Smooth muscle cell (in vitro differentiated cells): ENCODE measurements around the gene CCR4. TPM values are rescaled to one million over a fixed set of nuclear protein-coding genes. Genes with fewer than 3 reads are reported as not detected.
"Not testable (repeated sequence)": the region's sequence is repeated elsewhere in the genome, so short reads cannot be mapped to it uniquely, and the experiment has no call there.

ENCODE experiments used
- DNase-seq: peaks from one replicate; lab custom pipeline; 2025; ENCODE audit not compliant: unreplicated experiment; lab: John Stamatoyannopoulos, UW
- H2AFZ ChIP-seq: fragments of 200-600 bp; sonication (generic); 2 replicates; pipeline ENCODE4 v1.6.0; 2016; ENCODE audit warnings: antibody characterized with exemption, low read depth, mild to moderate bottlenecking
- H3F3A ChIP-seq: fragments of 200-600 bp; sonication (generic); 2 replicates; pipeline ENCODE4 v1.6.0; 2017; ENCODE audit warnings: antibody characterized with exemption, low read depth
- H3K27ac ChIP-seq: fragments of 200-600 bp; sonication (generic); 2 replicates; pipeline ENCODE4 v1.5.1; 2016; ENCODE audit warnings: low read depth, mild to moderate bottlenecking
- H3K27me3 ChIP-seq: fragments of 200-600 bp; sonication (generic); 2 replicates; pipeline ENCODE4 v1.6.1; 2016; ENCODE audit warnings: low read depth, mild to moderate bottlenecking
- H3K36me3 ChIP-seq: fragments of 200-600 bp; sonication (generic); 2 replicates; pipeline ENCODE4 v1.5.1; 2016; ENCODE audit warnings: low read depth
- H3K4me1 ChIP-seq: fragments of 200-600 bp; sonication (generic); 2 replicates; pipeline ENCODE4 v1.5.1; 2016; ENCODE audit warnings: low read depth
- H3K4me2 ChIP-seq: fragments of 200-600 bp; sonication (generic); 2 replicates; pipeline ENCODE4 v1.6.0; 2016; ENCODE audit warnings: mild to moderate bottlenecking
- H3K4me3 ChIP-seq: fragments of 200-600 bp; sonication (generic); 2 replicates; pipeline ENCODE4 v1.5.1; 2016; ENCODE audit warnings: mild to moderate bottlenecking
- H3K79me2 ChIP-seq: fragments of 200-600 bp; sonication (generic); 2 replicates; pipeline ENCODE4 v1.6.0; 2016; ENCODE audit warnings: low read depth, mild to moderate bottlenecking
- H3K9ac ChIP-seq: fragments of 200-600 bp; sonication (generic); 2 replicates; pipeline ENCODE4 v1.6.0; 2016; ENCODE audit warnings: low read depth
- H3K9me3 ChIP-seq: fragments of 200-600 bp; sonication (generic); replicated peaks from 2 replicates; pipeline ENCODE4 v1.5.1; 2016; ENCODE audit warnings: low read depth
- H4K20me1 ChIP-seq: fragments of 200-600 bp; sonication (generic); 2 replicates; pipeline ENCODE4 v1.6.0; 2016; ENCODE audit warnings: low read depth
- WGBS: methylation state at CpG from one replicate; pipeline ENCODE4 v1.1.7; 2016; ENCODE audit warnings: low lambda C conversion rate; 5-methylcytosine and 5-hydroxymethylcytosine counted together
- polyA plus RNA-seq: library from polyadenylated mRNA; unstranded; fragments of >200 nt; fragmentation: Nextera tagmentation; extraction: Ambion mirVana; gene quantifications from 2 replicates; pipeline ENCODE4 v1.2.1, GENCODE V29; 2016
- total RNA-seq: library from RNA; depleted of rRNA; stranded (reverse); fragments of >200 nt; gene quantifications from 2 replicates; pipeline ENCODE4 v1.2.3, GENCODE V29; 2014
- TF ChIP-seq, protein P1 (sequence below): fragments of 200-600 bp; sonication (generic); IDR thresholded peaks from 2 replicates; pipeline ENCODE4 v1.5.1; 2017; ENCODE audit warnings: borderline replicate concordance, mild to moderate bottlenecking, antibody characterized with exemption; ENCODE audit not compliant: insufficient read depth, poor library complexity, severe bottlenecking

Gene CCR4
- total and polyA plus RNA-seq, 2 experiments from 2014 or later: not detected

DNA sequence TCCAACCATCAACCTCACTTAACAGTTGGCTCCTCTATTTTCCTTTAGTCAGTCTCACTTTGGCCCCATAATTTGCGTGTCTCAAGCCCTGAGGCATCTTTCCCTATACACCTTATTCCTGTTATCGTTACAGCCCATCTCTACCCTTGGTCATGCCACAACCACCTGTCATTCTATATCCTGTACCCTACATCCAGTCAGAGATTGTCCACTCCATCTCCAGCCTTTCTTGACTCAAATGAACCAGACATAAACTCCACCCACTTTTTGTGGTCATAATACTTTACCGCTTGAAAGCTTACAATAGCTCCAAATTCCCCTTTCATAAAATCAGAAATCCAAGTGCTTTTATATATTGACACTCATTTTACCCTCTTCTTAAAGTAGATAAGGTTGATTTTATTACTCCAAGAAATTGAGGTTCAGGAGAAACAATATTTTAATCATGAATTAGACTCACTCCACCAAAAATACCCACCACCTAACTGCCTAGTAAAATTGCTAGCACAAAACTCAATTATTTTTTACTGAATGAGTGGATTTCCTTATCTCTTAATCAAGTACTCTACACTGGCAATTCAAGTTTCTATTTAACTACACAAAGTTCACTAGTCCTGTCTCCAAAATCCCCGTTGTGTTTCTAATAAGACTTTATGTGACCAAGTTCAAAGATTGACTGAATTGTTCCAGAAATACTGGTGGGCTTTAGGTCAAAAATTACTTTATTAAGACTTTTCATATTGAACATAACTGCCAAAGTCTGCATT, 9.1 kb downstream of the CCR4 start:
- WGBS: 93% methylated on average over 4 of the region's 4 CpGs
- TF ChIP-seq, protein P1, sequence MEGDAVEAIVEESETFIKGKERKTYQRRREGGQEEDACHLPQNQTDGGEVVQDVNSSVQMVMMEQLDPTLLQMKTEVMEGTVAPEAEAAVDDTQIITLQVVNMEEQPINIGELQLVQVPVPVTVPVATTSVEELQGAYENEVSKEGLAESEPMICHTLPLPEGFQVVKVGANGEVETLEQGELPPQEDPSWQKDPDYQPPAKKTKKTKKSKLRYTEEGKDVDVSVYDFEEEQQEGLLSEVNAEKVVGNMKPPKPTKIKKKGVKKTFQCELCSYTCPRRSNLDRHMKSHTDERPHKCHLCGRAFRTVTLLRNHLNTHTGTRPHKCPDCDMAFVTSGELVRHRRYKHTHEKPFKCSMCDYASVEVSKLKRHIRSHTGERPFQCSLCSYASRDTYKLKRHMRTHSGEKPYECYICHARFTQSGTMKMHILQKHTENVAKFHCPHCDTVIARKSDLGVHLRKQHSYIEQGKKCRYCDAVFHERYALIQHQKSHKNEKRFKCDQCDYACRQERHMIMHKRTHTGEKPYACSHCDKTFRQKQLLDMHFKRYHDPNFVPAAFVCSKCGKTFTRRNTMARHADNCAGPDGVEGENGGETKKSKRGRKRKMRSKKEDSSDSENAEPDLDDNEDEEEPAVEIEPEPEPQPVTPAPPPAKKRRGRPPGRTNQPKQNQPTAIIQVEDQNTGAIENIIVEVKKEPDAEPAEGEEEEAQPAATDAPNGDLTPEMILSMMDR: no peak
- Histone ChIP-seq H3K4me3 (no peak overlapping the region), H2AFZ (no peak overlapping the region), H3K27me3 (no peaks in the 10 kb centered on the region), H3K4me2 (no peak overlapping the region), H3K36me3 (no peaks in the 10 kb centered on the region), H3F3A (no peaks in the 10 kb centered on the region), H3K9me3 (no peaks in the 10 kb centered on the region), H3K9ac (no peak overlapping the region), H3K4me1 (no peaks in the 10 kb centered on the region), H3K27ac (no peak overlapping the region), H3K79me2 (no peaks in the 10 kb centered on the region), H4K20me1 (no peaks in the 10 kb centered on the region)
- no peak for DNase-seq

- H3F3A ChIP-seq: no peaks in the 10 kb centered on the region
- H3K36me3 ChIP-seq: no peaks in the 10 kb centered on the region
- H2AFZ ChIP-seq: no peak overlapping the region
- H3K9me3 ChIP-seq: no peaks in the 10 kb centered on the region
- DNase-seq: no peak
- WGBS: 87% methylated on average over 5 of the region's 5 CpGs
- no peak overlapping the region for H3K27ac ChIP-seq
- TF ChIP-seq, protein P1: no peak
- no peaks in the 10 kb centered on the region for H4K20me1 ChIP-seq
- no peaks in the 10 kb centered on the region for H3K79me2 ChIP-seq
- no peak overlapping the region for H3K4me3 ChIP-seq
- no peak overlapping the region for H3K4me2 ChIP-seq
- H3K9ac ChIP-seq: no peak overlapping the region
- no peaks in the 10 kb centered on the region for H3K4me1 ChIP-seq
- no peaks in the 10 kb centered on the region for H3K27me3 ChIP-seq
Observed at GRCh38 chr3:32961189-32961715, 9.8 kb downstream of the CCR4 start.

DNA sequence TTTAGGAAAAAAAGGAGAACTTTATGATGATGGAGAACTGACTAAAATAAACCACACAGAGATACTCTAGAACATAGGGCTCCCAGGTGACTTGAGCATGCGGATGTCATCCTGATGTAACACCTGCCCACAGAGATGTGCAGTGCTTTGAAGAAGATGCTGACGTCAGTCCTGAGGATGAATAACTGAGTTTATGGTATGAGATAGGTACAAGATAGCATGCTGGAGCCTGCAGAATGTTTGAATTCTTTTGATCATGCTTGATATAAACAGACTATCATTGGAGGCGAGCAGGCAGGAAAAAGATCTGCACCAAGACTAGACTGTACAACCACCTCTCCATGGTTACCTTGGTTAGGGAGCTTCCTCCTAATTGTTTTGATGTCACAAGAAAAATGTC, 12.4 kb downstream of the CCR4 start:
- Histone ChIP-seq H3K9ac (no peak overlapping the region), H3K4me1 (no peaks in the 10 kb centered on the region), H3K79me2 (no peaks in the 10 kb centered on the region), H3K27me3 (no peaks in the 10 kb centered on the region), H2AFZ (no peak overlapping the region), H3K4me3 (no peak overlapping the region), H3K36me3 (no peaks in the 10 kb centered on the region), H3K9me3 (no peaks in the 10 kb centered on the region), H3K27ac (no peak overlapping the region), H3K4me2 (no peak overlapping the region), H4K20me1 (no peaks in the 10 kb centered on the region), H3F3A (no peaks in the 10 kb centered on the region)
- DNase-seq: no peak
- TF ChIP-seq, protein P1: no peak
- WGBS: 94% methylated on average over 3 of the region's 3 CpGs

DNA sequence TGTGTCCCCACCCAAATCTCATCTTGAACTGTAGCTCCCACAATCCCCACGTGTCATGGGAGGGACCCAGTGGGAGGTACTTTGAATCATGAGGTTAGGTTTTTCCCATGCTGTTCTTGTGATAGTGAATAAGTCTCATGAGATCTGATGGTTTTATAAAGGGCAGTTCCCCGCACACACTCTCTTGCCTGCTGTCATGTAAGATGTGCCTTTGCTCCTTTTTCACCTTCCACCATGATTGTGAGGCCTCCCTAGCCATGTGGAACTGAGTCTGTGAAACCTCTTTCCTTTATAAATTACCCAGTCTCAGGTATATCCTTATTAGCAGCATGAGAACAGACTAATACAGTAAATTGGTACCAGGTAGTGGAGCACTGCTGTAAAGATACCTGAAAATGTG, 13.3 kb downstream of the CCR4 start:
- H3K27ac ChIP-seq, H3K4me3 ChIP-seq: not testable (repeated sequence)

DNA sequence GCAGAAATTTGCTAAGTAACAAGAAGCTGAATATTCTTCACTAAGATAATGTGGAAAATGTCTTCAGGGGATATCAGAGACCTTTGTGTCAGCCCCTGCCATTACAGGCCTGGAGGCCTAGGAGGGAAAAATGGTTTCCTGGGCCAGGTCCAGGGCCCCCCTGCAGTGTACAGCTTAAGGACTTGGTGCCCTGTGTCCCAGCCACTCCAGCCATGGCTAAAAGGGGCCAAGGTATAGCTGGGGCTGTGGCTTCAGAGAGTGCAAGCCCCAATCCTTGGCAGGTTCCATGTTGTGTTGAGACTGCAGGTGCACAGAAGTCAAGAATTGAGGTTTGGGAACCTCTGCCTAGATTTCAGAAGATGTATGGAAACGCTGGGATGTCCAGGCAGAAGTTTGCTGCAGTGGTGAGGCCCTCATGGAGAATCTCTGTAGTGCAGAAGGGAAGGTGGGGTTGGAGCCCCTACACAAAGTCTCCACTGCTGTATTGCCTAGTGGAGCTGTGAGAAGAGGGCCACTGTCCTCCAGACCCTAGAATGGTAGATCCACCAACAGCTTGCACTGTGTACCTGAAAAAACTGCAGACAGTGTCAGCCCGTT, 14.3 kb downstream of the CCR4 start:
- DNase-seq, H2AFZ ChIP-seq, H3K4me3 ChIP-seq, H3K27ac ChIP-seq, H3K79me2 ChIP-seq, H3K4me1 ChIP-seq, H3K9ac ChIP-seq, H3K4me2 ChIP-seq, H3K27me3 ChIP-seq, H3K36me3 ChIP-seq, H3K9me3 ChIP-seq, H3F3A ChIP-seq, H4K20me1 ChIP-seq: not testable (repeated sequence)
- 91% methylated on average over 2 of the region's 2 CpGs for WGBS

More for the DNA sequence above, 13.3 kb downstream of the CCR4 start:
- H4K20me1 ChIP-seq, H3K36me3 ChIP-seq, H3K4me2 ChIP-seq, H3K4me1 ChIP-seq, H3K27me3 ChIP-seq, DNase-seq, H3K9ac ChIP-seq, H3F3A ChIP-seq, H2AFZ ChIP-seq, H3K79me2 ChIP-seq, H3K9me3 ChIP-seq: not testable (repeated sequence)
- 85% methylated on average over 2 of the region's 2 CpGs for WGBS

DNA sequence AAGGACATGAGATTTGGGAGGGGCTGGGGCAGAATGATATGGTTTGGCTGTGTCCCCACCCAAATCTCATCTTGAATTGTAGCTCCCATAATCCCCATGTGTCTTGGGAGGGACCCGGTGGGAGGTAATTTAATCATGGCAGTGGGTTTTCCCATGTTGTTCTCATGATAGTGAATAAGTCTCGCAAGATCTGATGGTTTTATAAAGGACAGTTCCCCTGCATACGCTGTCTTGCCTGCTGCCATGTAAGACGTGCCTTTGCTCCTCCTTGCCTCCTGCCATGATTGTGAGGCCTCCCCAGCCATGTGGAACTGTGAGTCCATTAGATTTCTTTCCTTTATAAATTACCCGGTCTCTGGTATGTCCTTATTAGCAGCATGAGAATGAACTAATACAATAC, 15.2 kb downstream of the CCR4 start:
- DNase-seq, H4K20me1 ChIP-seq, H3K4me1 ChIP-seq, H3K36me3 ChIP-seq, H3K9ac ChIP-seq, H3K9me3 ChIP-seq, H3K79me2 ChIP-seq, H2AFZ ChIP-seq, H3K27ac ChIP-seq, H3K27me3 ChIP-seq, H3F3A ChIP-seq, H3K4me3 ChIP-seq, H3K4me2 ChIP-seq: not testable (repeated sequence)
- WGBS: 73% methylated on average over 5 of the region's 5 CpGs
